GM03348 (cell line): Measurements from ENCODE around the gene C5orf58.

Experiments used
- DNase-seq: peaks from one replicate; pipeline ENCODE4 v3.0.0; 2012; ENCODE audit warnings: low spot score

C5orf58 gene, protein sequence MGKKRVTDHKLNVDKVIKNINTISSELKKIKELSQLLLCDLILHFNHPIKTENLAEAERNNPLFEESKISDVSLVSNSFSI

GRCh38 chr5:170232786-170233185 is at the start of gene C5orf58:
Gene C5orf58 (plus strand): TSS chr5:170232985. CDS start chr5:170234977, 1,992 bp downstream.
- DNase-seq = no peak

DNA sequence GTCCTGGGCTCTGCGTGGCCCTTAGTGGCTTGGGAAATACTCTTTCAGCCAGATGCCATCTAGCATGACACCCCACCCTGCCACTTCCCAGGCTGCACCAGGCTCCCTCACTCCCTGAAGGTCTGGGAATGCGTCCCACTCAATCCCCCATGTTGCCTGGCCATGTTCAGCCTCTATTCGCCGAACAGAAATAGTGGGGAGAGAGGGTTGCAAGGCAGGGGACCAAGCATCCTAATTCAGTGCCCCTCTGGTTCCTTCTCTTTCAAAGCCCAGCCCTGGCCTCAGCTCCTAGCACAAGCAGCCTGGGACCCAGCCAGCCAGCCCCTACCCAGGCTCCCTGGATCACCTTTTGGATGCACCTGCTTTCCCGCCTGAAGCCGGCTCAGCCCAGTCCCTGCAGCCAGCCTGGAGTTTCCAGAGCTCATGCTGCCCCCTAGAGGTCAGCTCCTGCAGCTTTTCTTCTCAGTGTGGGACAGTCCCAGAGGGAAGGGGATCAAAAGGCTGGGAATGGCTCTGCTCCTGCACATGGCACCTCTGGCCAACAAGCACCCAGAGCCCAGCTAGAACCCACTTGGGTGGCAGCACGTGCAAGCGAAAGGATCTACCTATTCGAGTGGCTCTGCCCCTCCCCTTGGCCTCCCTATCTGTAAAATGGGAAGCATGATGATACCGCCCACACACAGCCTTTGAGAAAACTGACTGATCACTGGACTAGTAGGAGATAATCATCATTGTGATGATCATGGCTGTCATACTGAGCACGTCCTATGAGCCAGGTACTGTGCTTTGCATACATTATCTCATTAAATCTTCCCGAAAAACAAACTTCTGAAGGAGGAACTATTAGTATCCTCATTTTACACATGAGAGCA is 48.7 kb upstream of the C5orf58 start:
- DNase-seq = peak; percentile 87

- no peak for DNase-seq
Observed at GRCh38 chr5:170184737-170185136, 48.0 kb upstream of the C5orf58 start.

- DNase-seq = no peak
Observed at GRCh38 chr5:170186156-170186555, 46.6 kb upstream of the C5orf58 start.

GRCh38 chr5:170186856-170187255 is 45.9 kb upstream of the C5orf58 start:
- DNase-seq = no peak

DNA sequence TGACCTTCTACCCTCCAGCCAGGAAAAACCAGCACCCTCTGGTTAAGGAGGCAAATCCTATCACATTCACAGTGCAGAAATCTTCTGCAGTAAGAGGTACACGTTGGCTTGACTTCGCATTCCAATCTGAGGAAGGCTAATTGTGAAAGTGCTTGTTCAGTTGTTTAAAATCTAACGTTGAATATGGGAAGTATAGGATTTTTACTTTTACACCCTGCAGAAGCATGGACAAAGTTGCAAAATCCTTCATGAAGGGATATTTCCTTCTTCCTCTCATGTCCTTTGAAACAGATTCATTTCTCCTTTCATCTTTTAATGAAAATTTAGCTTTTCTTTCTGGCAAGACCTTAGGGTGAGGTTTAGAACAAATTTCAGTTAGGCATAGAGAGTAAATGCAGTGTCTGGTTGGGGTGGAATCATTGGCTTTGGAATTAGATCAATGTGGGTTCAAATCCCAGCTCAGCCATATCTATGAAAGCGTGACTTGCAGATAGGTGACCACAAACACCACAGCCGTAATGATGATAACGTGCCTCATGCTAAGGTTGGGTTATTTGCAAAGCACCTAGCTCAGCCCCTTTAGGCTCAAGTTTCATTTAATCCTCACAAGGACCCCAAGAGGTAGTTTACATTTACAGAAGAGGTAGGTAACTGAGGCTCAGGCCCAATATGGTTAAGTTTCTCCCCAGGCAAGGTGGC is 42.2 kb upstream of the C5orf58 start:
- no peak for DNase-seq

GRCh38 chr5:170192829-170193228 is 40.0 kb upstream of the C5orf58 start:
- no peak for DNase-seq

DNA sequence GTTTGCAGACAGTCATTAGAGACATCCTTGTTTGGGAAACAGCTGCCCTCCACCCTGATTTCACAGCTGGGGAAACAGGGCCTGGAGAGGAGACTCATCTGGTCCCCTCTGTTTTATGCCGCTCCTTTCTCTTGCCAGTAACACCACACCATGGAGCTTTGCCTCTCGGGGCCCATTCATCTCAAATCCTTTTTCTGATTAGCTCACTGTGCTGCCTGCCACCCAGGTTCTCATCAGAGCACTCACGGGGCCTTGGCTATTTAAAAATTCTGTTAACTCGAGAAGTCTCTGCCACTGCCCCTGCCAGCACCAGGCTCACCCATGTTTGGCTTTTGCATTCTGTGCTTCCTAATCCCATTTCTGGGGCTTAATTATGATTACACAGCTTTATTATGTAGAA is 36.8 kb upstream of the C5orf58 start:
- DNase-seq = no peak

- no peak for DNase-seq
Observed at GRCh38 chr5:170200876-170201275, 31.9 kb upstream of the C5orf58 start.

DNA sequence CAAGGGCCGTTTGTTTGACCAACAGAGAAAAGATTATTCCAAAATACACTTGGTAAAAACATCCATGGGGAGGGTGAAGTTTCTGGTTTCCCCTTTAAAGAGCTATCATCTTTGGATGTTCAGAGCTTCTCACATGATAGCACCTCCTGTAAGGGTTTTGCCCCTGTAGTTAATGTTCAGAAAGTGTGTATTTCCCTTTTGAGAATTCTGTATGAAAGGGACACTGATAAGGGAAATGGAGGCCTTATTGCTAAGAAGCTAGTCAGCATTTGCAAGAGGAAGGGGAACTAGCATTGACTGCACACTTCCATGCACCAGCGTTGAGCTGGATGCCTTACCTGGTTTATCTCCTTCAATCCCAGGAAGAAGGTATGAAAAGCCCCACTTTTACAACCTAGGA is 31.5 kb upstream of the C5orf58 start:
- no peak for DNase-seq

DNA sequence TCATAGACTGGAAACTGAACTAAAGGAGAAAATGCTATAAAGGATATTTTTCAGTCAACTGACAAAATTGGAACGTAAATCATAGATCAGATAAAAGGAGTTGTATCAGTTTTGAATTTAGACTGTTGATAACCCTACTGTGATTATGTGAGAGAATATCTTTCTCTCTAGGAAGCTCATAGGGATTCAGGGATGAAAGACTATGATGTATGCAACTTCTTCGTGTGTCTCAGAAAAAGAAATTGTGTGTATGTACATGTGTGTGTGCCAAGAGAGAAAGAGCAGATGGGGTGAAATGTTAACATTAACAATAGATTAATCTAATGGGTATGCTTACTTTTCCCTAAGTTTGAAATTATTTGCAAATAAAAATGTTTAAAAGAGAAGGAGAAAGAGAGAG is 30.7 kb upstream of the C5orf58 start:
- DNase-seq = no peak

DNA sequence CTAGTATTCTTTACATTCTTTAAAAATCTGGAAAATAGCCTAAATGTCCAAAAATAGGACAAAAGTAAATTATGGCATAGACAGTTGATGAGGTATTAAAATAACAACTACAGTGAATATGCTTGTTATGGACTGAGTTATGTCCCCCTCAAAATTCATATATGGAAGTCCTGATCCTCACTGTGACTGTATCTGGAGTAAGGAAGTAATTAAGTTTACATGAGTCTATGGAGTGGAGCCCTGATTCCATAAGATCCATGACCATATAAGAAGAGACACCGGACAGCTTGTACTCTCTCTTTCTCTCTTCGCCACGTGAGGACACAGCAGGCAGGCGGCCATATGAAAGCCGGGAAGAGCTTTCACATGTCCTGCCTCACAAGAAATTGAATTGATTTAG is 28.6 kb upstream of the C5orf58 start:
- no peak for DNase-seq

GRCh38 chr5:170206216-170206615 is 26.6 kb upstream of the C5orf58 start:
- no peak for DNase-seq

- DNase-seq = no peak
Observed at GRCh38 chr5:170206958-170207357, 25.8 kb upstream of the C5orf58 start.

DNA sequence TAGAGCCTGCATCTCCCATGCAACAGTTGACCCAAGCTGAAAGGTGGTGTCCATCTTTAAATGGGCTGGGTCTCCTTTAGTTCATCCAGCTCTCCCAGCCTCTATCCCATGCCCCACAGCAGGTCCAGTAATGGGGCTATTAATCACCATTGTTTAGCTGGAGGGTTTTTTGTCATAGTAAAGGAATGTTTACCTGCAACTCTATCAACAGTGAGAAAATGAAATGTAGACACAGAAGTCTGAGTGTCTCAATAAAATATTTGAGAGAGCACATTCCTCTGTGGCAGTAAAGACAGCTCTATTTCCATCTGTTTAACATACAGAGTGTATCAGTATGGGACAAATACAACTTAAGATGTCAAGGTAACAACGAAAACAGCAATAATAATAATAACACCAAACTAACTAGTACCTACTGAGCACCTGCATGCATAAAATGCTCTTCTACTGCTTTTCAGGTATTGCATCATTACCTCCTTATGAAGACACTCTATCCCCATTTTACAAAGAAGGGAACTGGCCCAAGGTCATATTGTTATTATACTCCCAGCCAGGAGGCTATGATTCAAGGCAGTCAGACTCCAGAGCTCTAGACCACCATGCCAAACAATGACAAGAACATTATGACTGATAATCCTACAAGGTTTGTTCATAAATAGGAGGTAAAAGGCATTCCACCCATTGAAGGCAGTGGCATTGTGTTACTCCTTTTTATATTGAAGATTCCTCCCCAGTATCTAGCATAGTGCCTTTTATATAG is 21.0 kb upstream of the C5orf58 start:
- no peak for DNase-seq

DNA sequence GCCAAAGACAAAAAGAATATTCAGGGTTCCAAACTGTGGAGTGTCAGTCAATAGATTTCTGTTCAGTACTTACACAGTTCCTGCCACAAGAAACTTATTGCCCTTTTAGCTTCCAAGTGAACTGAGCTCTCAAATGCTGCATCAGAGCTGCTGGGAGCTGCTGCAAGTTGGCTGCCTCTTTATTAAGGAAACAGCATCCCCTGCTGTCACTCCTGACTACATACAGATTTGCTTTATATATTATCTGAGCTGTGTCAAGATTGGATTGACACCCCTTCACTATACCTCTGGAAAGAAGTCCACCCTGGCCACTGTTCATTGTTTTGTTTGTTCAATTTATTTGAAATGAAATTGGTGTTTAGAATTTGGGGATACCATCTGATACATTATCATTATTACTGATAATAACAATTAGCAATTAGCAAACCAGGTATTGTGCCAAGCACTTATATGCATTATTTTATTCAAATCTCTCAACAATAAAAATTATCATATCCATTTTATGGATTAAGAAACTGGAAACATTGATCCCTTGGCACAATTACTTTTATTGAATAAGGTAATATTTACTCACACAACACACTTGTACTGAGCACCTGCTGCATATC is 16.4 kb upstream of the C5orf58 start:
- DNase-seq = peak; percentile 64

GRCh38 chr5:170217831-170218230 is 15.0 kb upstream of the C5orf58 start:
- DNase-seq = no peak

- DNase-seq = no peak
Observed at GRCh38 chr5:170218726-170219125, 14.1 kb upstream of the C5orf58 start.

GRCh38 chr5:170219615-170220014 is 13.2 kb upstream of the C5orf58 start:
- DNase-seq = peak; percentile 73

DNA sequence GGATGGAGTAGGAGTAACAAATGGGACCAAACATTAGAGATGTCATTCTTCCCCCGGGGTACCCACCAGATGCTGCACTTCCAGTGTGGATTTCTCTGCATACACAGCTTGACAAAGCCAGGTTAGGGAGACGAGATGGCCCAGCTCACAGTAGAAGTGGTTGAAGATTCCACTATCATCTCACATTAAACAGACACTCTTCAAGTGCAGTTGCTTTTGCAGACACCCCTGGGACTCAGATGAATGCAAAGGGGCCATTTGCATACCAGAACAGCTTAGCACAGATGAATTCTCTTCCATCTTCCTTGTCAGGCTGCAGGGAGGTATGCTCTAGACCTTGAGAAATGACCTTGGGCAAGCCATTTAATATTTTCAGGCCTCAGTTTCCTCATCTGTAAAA is 12.6 kb upstream of the C5orf58 start:
- DNase-seq = no peak

- DNase-seq = no peak
Observed at GRCh38 chr5:170221327-170221741, 11.5 kb upstream of the C5orf58 start.

DNA sequence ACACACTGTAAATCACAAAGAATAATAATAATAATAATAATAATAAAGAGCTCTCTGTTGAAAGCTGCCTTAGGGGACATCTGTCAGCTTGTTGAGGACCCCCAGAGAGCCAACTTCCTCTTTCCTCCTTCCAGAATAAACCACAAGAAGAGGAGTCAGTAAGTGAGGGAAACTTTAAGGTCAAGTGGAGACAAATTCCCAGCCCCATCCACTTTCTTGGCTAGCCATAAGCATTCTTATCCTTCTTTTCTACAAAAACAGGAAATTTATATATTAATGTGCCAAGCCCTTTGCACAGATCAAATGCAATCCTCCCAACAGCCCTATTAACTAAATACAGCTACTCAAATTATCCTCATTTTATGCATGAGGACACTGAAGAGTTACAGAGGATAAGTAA is 9.4 kb upstream of the C5orf58 start:
- peak; percentile 30 for DNase-seq
